Mesothelial cell of epicardium (in vitro differentiated cells): Measurements from ENCODE around the gene PFKFB2. TPM values are rescaled to one million over a fixed set of nuclear protein-coding genes. Genes with fewer than 3 reads are reported as not detected.

ENCODE experiments used
- DNase-seq, 2 experiments: peaks; one replicate each; pipeline ENCODE4 v3.0.0; 2021; ENCODE audit warnings: low spot score in 2 of 2; ENCODE audit not compliant: unreplicated experiment in 2 of 2
- H3K27ac Mint-ChIP-seq: 2 replicates; pipeline ENCODE4 v1.8.0; 2021; ENCODE audit warnings: mixed read lengths
- H3K27me3 Mint-ChIP-seq: 2 replicates; pipeline ENCODE4 v1.8.0; 2021; ENCODE audit warnings: low read depth, mixed read lengths
- H3K36me3 Mint-ChIP-seq: 2 replicates; pipeline ENCODE4 v1.8.0; 2021; ENCODE audit warnings: mixed read lengths
- H3K4me1 Mint-ChIP-seq: 2 replicates; pipeline ENCODE4 v1.8.0; 2021; ENCODE audit warnings: mixed read lengths
- H3K4me3 Mint-ChIP-seq: 2 replicates; pipeline ENCODE4 v1.8.0; 2021; ENCODE audit warnings: mild to moderate bottlenecking, moderate library complexity, mixed read lengths
- H3K9me3 Mint-ChIP-seq: 2 replicates; pipeline ENCODE4 v1.8.0; 2021; ENCODE audit warnings: mixed read lengths
- total RNA-seq: library from RNA; stranded (reverse); gene quantifications from 3 replicates; pipeline ENCODE4 v1.2.1, GENCODE V29; 2021
- TF ChIP-seq, protein P1 (sequence below): fragments of 200-600 bp; sonication (generic); IDR thresholded peaks from one replicate; pipeline ENCODE4 v1.5.0; 2021; ENCODE audit warnings: antibody characterized with exemption; ENCODE audit not compliant: unreplicated experiment

PFKFB2 gene
- total RNA-seq, 1 donor from 2014 or later: 12.7 TPM

DNA sequence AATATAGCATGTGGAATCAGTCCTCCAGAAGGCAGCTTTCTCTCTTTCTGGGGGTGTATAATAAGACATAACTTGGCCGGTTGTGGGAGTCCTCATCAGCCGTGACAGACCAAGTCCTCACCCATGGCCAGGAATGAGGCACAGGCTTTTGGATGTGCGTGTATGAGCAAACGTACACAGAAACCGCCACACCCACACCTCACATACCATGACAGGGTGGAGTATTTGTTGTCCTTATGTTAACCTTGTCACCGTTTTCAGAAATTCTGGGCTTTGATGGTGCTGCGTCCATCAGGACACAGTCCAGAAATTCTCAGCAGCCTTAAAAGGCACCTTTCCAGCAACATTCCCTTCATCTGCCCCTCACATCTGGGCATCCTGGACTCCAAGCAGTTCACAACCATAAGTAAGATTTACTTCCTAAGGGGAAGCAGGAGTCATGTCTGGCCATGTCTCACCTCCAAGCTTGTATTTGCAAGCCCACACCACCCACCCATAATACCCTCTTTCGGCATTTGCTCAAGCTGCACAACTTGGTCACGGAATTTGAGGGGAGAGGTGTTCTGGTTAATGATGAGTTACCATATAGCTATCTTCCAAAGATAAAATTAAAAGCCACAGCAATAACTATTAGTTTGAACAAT lies 32.9 kb upstream of the PFKFB2 start:
- Mint-ChIP-seq H3K4me1 (peaks cover 13% of the 10 kb centered on the region), H3K36me3 (no peaks in the 10 kb centered on the region), H3K27ac (no peak overlapping the region), H3K9me3 (no peaks in the 10 kb centered on the region), H3K4me3 (no peak overlapping the region), H3K27me3 (peaks cover 18% of the 10 kb centered on the region)
- no peak for DNase-seq
- TF ChIP-seq, protein P1, sequence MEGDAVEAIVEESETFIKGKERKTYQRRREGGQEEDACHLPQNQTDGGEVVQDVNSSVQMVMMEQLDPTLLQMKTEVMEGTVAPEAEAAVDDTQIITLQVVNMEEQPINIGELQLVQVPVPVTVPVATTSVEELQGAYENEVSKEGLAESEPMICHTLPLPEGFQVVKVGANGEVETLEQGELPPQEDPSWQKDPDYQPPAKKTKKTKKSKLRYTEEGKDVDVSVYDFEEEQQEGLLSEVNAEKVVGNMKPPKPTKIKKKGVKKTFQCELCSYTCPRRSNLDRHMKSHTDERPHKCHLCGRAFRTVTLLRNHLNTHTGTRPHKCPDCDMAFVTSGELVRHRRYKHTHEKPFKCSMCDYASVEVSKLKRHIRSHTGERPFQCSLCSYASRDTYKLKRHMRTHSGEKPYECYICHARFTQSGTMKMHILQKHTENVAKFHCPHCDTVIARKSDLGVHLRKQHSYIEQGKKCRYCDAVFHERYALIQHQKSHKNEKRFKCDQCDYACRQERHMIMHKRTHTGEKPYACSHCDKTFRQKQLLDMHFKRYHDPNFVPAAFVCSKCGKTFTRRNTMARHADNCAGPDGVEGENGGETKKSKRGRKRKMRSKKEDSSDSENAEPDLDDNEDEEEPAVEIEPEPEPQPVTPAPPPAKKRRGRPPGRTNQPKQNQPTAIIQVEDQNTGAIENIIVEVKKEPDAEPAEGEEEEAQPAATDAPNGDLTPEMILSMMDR: no peak

DNA sequence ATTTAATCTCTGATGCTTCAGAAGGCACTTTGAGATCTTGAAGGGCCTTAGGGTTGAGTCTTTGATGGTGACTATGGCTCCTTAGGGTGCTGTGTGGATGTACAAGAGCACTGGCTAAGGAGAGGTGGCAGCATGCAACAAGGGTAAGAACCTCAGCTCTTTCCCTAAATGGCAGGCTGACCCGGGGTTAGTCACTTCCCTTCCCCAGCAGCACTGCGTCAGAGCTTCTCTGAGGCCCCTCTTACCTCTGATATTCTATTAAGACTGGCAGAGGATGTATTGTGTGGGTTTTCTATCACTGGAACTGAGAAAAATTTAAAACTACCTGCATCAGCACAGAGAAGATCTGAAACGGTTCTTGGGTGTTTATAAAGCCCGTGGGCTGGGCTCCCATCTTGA lies 32.4 kb upstream of the PFKFB2 start:
- no peaks in the 10 kb centered on the region for H3K36me3 Mint-ChIP-seq
- peaks cover 15% of the 10 kb centered on the region for H3K27me3 Mint-ChIP-seq
- H3K4me1 Mint-ChIP-seq: peaks cover 18% of the 10 kb centered on the region
- no peaks in the 10 kb centered on the region for H3K9me3 Mint-ChIP-seq
- TF ChIP-seq, protein P1: no peak
- DNase-seq: no peak
- H3K4me3 Mint-ChIP-seq: no peak overlapping the region
- no peak overlapping the region for H3K27ac Mint-ChIP-seq

DNA sequence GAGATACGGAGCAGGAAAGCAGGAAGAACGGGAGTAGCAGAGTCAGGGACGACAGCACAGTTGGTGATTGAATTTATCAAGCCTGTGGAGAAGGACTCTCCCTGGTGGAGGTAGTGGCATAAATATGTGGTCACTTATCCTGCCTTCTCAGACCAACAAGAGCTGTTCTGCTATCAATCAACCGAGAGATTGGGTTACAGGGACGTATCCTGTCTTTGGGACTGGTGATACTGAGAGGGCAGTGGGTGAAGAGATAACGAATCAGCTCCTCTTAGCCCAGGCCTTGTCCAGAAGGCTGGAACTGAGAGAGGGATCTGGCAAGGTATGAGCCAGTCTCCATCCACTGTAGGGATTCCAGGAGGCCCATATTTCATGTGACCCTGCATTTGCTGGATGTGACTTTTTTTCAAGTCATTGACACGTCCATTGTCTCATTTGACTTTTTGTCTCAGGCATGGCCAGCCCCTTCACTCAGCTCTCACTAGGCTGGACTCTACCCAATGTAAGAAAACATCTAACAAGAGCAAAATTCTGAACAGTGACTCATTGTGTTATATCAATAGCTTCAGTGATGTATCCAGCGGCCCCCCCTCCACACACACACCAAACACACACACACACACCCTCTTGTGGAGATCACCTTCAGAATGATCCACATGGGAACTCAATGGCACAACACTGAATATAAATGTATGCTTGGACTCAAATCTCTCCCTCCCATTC lies 31.8 kb upstream of the PFKFB2 start:
- no peaks in the 10 kb centered on the region for H3K36me3 Mint-ChIP-seq
- no peak overlapping the region for H3K4me3 Mint-ChIP-seq
- TF ChIP-seq, protein P1: no peak
- H3K9me3 Mint-ChIP-seq: no peaks in the 10 kb centered on the region
- H3K27me3 Mint-ChIP-seq: peaks cover 10% of the 10 kb centered on the region
- H3K27ac Mint-ChIP-seq: no peak overlapping the region
- H3K4me1 Mint-ChIP-seq: peaks cover 24% of the 10 kb centered on the region
- no peak for DNase-seq

DNA sequence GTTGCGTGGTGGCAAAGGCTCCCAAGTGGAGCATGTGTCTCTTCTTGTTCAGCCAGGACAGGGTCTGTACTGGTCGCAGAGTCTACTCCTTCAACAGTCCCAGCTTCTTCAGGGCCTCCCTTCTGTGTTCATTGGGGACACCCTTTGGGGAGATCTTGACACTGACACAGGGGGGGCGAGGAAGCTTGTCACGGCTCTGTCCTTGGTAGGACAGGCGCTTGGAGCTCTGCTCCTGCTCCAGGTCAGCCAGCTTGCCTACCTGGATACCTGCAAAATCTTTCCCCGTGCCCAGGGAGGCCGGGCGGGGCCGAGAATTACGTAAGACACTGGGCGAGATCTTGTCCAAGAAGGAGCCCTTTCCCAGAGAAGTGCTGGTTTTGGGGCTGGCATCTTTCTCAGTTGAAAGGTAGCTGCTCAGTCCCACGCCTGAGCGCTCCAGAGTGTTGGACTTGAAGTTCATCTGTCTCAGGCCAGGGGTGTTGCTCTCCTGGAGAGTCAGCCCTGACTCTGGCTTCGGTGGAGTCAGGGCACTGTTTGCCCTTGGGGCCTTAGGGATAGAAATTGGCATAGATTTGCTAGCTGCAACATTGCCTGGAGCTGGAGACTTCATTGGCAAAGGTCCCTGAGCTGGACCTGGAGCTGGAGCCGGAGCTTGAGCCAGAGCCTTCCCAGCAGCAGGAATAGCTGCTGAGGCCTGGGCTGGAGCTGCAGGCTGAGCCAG lies 31.0 kb upstream of the PFKFB2 start:
- H3K27me3 Mint-ChIP-seq: peaks cover 10% of the 10 kb centered on the region
- no peak overlapping the region for H3K27ac Mint-ChIP-seq
- peaks cover 28% of the 10 kb centered on the region for H3K4me1 Mint-ChIP-seq
- no peak for DNase-seq
- no peaks in the 10 kb centered on the region for H3K36me3 Mint-ChIP-seq
- H3K9me3 Mint-ChIP-seq: no peaks in the 10 kb centered on the region
- TF ChIP-seq, protein P1: no peak
- H3K4me3 Mint-ChIP-seq: no peak overlapping the region

DNA sequence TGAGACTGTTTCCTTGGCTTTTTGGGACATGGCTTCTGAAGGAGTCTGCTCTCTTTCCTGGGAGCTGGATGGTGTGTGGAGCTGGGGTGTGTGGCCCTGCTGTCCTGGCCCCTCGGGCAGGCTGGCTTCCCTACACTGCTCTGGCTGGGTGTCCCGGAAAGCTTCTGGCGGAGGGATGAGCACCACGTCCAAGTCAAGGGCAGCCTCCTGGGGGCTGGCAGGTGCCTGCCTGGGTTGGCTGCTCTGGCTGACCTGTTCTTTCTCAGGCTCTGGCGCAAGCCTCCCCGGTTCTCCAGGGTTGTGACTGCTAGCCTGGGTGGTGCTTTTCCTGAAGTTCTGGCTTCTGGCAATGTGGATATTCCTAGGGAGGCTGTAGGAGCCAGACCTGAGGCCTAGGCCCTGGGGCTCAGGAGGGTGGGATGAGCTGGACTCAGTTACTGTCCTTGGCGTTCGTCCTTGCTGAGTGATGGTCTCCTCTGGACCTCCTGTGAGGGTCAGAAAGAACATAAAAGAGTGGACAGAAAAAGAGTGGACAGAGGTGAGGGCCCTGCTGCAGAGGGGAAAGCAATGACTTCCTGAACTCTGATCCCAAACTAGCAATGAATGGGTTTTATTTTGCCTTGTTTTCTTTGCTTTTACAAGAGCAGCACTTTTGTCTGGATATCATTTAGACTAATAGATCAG lies 29.9 kb upstream of the PFKFB2 start:
- peaks cover 30% of the 10 kb centered on the region for H3K4me1 Mint-ChIP-seq
- TF ChIP-seq, protein P1: no peak
- DNase-seq: no peak
- H3K27ac Mint-ChIP-seq: peak overlapping the region; percentile 19
- no peaks in the 10 kb centered on the region for H3K9me3 Mint-ChIP-seq
- H3K27me3 Mint-ChIP-seq: peaks cover 7% of the 10 kb centered on the region
- no peak overlapping the region for H3K4me3 Mint-ChIP-seq
- no peaks in the 10 kb centered on the region for H3K36me3 Mint-ChIP-seq
